ENCODE data around the gene SH3BP1. TPM values are rescaled to one million over a fixed set of nuclear protein-coding genes. Genes with fewer than 3 reads are reported as not detected.

SH3BP1 gene
- total and polyA plus RNA-seq, 9 of the 15 experiments (the other 6 are each of a cell fraction or from before 2014, with no cell fraction given): 0.10 to 36.2 (median 10.4) TPM

DNA sequence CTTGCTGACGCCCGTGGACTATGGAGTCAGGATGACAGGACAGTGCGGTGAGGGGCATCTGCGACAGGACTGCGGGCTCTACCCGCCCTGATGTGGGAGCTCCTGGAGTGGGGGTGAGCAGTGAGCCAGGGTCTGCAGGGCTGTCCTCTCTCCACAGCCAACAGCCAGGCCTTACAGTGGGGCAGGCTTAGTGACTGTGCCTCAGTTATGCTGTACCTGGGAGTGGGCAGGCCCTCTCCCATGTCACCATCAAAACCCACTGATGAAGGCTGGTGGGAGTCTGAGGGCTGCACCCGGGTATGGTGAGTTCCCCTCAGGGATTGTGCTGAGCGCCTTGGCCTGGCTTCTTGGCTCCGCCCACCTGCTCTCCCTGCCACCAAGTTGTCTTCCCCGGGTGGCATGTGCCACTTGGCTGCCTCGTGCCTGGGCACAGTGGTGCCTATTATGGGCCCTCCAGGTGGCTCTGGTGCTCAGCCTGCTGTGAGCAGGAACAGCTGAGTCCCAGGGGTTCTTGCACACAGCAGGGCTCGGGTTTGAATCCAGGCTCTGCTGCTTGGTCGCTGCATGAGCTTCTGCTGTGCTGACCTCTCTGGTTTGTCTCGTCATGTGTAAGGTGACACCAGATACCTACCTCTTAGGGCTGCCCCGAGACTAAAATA lies 53.3 kb downstream of the SH3BP1 start:
- no peak overlapping the region for H3K9ac ChIP-seq (ENCODE audit: insufficient read depth in 1 of 2, low read depth in 2 of 2, low read length in 2 of 2)
- H3K27me3 ChIP-seq (ENCODE audit: control insufficient read depth in 2 of 2, insufficient read depth in 2 of 2, low read length in 2 of 2): no peaks in the 10 kb centered on the region
- no TSS peak for BruUV-seq (replicated peaks)
- H4K20me1 ChIP-seq (replicated peaks; ENCODE audit: control insufficient read depth, insufficient read depth, low read length): no peaks in the 10 kb centered on the region
- H3K4me2 ChIP-seq (ENCODE audit: insufficient read depth, low read length): no peak overlapping the region
- ATAC-seq (no peak), FAIRE-seq (no peak), DNase-seq (ENCODE audit: extremely low read depth in 1 of 4, low spot score in 3 of 4) (no peak)
- H2AFZ ChIP-seq (ENCODE audit: low read depth, low read length): no peak overlapping the region
- H3K36me3 ChIP-seq (ENCODE audit: control insufficient read depth, insufficient read depth, low read length): peaks cover 50% of the 10 kb centered on the region; the same call in 2 of the 3 replicates
- H3K9me3 ChIP-seq (replicated peaks; ENCODE audit: control insufficient read depth, insufficient read depth, low read depth, low read length): no peaks in the 10 kb centered on the region
- peaks cover under 1% of the 10 kb centered on the region; the same call in 2 of the 3 replicates for H3K79me2 ChIP-seq (ENCODE audit: control insufficient read depth, insufficient read depth, low read length)
- no peak overlapping the region for H3K27ac ChIP-seq (ENCODE audit: extremely low read depth, low read depth, low read length)
- no peaks in the 10 kb centered on the region for H3K9me1 ChIP-seq (ENCODE audit: control insufficient read depth, insufficient read depth, low read length)
- ChIA-PET CTCF (ENCODE audit: low intra/inter-chr PET ratio) (no interaction called here), POLR2A (no interaction called here)
- intact Hi-C loops (cut with micrococcal nuclease): no loop called here
- H3K4me3 ChIP-seq: no peak overlapping the region
- WGBS (ENCODE audit: insufficient coverage, low coverage, missing lambda C conversion rate): 86% methylated on average over 11 of the region's 15 CpGs
- in situ Hi-C loops (cut with MboI): no loop called here
- H3K4me1 ChIP-seq (replicated peaks in 1 of 2; ENCODE audit: control insufficient read depth in 2 of 2, insufficient read depth in 2 of 2, low read length in 2 of 2): peaks cover 2 to 21% of the 10 kb centered on the region in 2 experiments; a peak in 2 of 5 replicates
- TF ChIP-seq ZNF174 (CRISPR knock-in tag; IDR thresholded peaks at IDR 0.05) (no peak), IFI16 (CRISPR knock-in tag; IDR thresholded peaks at IDR 0.05) (no peak), HOMEZ (CRISPR knock-in tag; IDR thresholded peaks at IDR 0.05) (no peak), RBFOX2 (IDR thresholded peaks at IDR 0.05; ENCODE audit: low read depth, low read length) (peak; percentile 57), POLR2A (conservative IDR thresholded peaks at IDR 0.05) (0 out of 2 replicates have a peak, but pooled peaks have one; percentile 46), MIER1 (IDR thresholded peaks at IDR 0.05; ENCODE audit: low read depth) (no peak), POLR2G (IDR thresholded peaks at IDR 0.05; ENCODE audit: low read depth, low read length) (peak; percentile 67), NR4A1 (CRISPR knock-in tag; IDR thresholded peaks at IDR 0.05) (no peak), NR4A1 (tag; IDR thresholded peaks at IDR 0.05) (no peak), PYGO2 (tag; IDR thresholded peaks at IDR 0.05) (no peak), SMARCC2 (IDR thresholded peaks at IDR 0.05; ENCODE audit: low read depth) (no peak), TRIM28 (IDR thresholded peaks at IDR 0.05) (no peak)
- TF ChIP-seq, protein P1, sequence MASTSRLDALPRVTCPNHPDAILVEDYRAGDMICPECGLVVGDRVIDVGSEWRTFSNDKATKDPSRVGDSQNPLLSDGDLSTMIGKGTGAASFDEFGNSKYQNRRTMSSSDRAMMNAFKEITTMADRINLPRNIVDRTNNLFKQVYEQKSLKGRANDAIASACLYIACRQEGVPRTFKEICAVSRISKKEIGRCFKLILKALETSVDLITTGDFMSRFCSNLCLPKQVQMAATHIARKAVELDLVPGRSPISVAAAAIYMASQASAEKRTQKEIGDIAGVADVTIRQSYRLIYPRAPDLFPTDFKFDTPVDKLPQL (IDR thresholded peaks at IDR 0.05; ENCODE audit: extremely low read depth, insufficient read length): no peak
- TF ChIP-seq, protein P2, sequence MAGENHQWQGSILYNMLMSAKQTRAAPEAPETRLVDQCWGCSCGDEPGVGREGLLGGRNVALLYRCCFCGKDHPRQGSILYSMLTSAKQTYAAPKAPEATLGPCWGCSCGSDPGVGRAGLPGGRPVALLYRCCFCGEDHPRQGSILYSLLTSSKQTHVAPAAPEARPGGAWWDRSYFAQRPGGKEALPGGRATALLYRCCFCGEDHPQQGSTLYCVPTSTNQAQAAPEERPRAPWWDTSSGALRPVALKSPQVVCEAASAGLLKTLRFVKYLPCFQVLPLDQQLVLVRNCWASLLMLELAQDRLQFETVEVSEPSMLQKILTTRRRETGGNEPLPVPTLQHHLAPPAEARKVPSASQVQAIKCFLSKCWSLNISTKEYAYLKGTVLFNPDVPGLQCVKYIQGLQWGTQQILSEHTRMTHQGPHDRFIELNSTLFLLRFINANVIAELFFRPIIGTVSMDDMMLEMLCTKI (IDR thresholded peaks at IDR 0.05; ENCODE audit: partially characterized antibody): no peak
- TF ChIP-seq, protein P3, sequence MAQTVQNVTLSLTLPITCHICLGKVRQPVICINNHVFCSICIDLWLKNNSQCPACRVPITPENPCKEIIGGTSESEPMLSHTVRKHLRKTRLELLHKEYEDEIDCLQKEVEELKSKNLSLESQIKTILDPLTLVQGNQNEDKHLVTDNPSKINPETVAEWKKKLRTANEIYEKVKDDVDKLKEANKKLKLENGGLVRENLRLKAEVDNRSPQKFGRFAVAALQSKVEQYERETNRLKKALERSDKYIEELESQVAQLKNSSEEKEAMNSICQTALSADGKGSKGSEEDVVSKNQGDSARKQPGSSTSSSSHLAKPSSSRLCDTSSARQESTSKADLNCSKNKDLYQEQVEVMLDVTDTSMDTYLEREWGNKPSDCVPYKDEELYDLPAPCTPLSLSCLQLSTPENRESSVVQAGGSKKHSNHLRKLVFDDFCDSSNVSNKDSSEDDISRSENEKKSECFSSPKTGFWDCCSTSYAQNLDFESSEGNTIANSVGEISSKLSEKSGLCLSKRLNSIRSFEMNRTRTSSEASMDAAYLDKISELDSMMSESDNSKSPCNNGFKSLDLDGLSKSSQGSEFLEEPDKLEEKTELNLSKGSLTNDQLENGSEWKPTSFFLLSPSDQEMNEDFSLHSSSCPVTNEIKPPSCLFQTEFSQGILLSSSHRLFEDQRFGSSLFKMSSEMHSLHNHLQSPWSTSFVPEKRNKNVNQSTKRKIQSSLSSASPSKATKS (CRISPR knock-in tag; IDR thresholded peaks at IDR 0.05): no peak
- TF ChIP-seq, protein P4, sequence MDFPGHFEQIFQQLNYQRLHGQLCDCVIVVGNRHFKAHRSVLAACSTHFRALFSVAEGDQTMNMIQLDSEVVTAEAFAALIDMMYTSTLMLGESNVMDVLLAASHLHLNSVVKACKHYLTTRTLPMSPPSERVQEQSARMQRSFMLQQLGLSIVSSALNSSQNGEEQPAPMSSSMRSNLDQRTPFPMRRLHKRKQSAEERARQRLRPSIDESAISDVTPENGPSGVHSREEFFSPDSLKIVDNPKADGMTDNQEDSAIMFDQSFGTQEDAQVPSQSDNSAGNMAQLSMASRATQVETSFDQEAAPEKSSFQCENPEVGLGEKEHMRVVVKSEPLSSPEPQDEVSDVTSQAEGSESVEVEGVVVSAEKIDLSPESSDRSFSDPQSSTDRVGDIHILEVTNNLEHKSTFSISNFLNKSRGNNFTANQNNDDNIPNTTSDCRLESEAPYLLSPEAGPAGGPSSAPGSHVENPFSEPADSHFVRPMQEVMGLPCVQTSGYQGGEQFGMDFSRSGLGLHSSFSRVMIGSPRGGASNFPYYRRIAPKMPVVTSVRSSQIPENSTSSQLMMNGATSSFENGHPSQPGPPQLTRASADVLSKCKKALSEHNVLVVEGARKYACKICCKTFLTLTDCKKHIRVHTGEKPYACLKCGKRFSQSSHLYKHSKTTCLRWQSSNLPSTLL (IDR thresholded peaks at IDR 0.05): no peak
